ENCODE data around the gene IER3.
"Not testable (repeated sequence)": the region's sequence is repeated elsewhere in the genome, so short reads cannot be mapped to it uniquely, and the experiment has no call there.

Gene IER3

DNA sequence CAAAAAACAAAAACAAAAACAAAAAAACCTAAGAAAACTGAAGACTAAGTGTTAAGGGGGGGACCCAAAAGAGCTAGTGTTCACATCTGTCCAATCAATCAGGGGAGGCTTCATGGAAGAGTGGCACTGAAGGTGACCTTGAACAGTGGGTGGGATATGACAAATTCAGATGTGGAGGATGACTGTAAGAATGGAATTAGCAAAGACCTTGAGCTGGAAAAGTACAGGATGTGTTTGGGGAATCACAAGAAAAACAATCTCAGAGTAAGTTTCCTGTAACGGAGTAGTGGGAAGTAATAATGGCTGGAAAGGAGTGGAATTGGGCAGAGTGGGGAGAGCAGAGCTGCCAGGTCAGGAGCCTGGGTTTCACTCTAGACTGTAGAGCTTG lies 2.9 kb upstream of the IER3 start:
- no peak for DNase-seq

DNA sequence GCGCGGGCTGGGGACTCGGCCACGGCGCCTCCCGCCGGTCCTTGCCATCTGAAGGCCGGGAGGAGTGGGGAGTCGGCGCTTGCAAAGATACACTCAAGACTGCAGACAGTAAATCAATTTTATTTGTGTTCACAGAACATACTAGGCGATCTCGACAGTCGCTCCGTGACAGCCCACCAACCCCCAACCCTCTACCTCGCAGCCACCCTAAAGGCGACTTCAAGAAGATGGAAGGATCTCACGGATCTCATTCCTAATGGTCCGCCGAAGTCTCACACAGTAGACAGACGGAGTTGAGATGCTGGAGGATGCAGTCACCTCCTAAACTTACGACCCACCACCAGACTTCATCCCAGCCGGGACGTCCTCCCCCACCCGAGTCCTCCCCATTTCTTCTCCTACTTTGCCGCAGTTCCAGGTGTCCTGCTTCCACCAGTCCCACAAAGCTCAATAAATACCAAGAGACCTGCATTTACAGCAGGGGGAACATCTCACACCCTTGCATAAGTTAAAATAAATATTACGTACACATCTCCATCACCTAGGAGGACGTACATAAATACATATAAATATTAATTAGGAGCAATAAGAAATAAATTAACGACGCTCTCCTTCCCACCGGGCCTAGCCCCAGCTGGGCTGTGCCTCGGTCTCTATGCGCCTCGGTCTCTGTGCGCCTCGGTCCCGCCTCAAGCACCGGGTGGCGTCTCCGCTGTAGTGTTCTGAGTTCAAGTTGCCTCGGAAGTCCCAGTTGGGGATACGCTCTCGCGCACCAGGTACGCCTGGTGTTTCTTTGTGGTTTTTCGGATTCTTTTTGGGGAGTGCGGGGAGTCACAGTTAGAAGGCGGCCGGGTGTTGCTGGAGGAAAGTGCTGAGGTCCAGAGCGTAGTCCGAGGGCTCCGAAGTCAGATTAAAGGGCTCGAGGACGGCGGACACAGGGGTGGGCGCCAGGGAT lies 971 bp downstream of the IER3 start:
- no peak for DNase-seq

DNA sequence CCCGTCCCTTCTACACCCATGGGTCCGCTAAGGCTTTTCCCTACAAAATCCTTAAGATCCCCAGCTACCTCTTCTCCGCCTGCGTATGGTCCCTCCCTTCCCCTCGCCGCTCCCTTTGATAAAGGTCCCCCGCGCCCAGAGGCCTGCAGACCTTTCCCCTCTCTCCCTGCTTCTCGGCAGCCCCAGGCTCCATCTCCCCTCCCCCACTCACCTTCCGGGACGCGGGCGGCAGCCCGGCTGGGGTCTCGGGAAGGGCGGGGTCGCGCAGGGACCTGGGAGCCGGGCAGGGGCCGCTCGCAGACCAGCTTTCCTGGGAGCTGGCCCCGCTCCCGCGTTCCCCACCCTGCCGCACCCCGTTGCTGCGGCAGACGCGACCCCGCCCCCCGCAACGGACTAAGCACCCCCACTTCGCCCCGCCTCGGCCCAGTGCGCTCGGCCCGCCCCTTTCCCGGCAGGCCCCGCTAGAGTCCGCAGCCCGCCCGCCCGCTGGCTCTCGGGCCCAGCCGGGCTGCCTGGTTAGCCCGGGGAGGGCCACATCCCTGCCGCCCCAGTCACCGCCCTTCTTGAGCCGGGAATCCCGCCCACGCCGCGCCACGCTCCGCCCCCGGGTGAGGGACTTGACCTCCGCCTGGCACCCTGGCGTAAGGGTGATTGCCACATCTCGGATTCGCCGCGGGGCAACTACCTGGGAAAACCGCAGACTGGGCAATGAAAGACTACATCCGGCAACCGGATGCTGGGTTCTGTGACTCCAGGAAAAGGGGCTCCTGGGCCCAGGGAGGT lies 1.8 kb downstream of the IER3 start, which contains the start of gene FLOT1:
TSS of gene FLOT1 (minus strand) at position 372 of the 783 bp plus-strand sequence. CDS start 498 bp downstream, outside the sequence.
- DNase-seq, result peak; percentile 47

DNA sequence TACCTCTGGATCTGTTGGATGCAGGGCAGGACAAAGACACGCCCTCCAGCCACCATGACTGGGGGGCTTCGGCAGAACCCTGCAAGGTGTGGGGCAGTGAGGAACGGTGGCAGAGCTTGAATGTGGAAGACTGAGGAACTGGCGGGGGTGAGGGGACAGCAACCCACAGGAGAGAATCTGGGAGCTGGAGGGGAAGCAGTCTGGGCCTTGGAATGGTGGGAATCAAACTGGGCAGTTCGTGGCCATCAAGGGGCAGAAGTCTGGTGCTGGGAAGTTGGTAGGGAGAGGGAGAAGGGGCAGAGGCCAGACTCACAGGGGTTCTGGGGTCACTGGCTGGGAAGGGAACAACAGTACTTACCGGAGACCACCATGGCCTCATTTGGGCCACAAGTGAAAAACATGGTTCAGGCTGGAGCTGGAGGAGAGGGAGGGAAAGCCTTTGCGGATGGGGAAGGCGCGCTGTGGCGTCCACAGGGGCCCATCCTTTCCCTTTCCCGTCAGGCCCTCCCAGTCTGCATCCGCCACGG lies 2.5 kb downstream of the IER3 start:
- no peak for DNase-seq

DNA sequence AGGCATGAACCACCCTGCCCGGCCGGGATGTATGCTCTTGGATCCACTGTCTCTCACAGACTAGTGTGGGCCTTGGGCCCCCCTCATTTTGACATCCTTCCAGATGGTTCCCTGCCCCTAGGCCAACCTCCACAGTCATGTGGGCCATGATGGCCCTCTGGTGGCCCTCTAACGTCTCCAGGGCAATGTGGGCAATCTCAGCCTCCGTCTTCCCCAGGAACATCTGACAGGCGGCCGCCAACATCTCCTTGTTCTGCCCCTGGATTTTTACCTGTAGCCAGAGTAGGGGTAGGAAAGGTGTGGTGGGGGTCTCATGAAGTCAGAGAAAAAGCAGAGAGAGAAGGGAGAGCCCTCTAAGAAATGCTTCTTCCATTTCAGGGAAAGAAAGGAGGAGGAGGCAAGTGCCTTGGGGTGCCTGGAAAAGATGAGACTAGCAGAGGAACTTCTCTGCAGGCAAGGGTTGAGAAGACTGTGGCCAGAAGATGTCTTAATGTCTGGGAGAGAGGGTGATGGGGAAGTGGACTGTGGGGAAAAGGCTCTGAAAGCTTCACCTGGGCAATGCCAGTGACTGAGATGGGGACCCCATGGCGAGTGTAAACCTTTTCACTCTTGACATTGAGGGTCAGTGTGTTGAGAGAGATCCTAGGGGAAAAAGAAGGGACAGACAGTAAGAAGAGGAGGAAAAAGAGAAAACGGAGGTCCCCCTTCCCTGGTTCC lies 3.1 kb downstream of the IER3 start:
- DNase-seq, result no peak

DNA sequence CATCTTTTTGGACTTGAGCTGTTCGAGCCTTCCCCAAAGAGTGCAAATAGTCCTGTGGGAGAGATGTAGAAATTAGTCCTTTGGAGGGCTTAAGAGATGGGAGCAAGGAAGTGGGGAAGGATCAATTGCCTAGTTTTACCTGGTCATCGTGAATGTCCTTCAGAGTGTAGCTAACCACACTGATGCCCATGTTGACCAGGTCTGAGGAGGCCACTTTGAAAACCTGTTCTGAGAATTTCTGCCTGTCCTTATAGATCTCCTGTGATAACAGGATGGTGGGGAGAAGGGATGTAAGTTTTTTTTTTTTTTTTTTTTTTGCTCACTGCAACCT lies 3.8 kb downstream of the IER3 start:
- no peak for DNase-seq

DNA sequence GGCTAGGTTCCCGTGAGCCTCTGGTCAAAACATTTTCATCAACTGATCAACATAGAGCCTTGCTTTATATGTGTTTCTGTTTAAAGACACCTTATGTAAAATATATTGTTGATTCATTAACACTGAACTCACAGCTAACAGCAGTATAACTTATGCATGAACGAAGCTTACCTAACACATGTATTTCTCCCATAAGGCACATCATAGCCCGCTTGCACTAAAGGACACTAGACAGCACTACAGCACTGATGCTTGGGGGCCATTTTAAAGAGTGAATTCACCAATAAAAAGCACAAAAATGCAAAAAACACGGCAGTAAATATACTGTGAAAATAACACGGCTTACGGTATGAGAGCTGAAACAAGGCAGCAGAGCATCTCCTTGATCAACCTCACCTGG lies 5.8 kb downstream of the IER3 start:
- no peak for DNase-seq

DNA sequence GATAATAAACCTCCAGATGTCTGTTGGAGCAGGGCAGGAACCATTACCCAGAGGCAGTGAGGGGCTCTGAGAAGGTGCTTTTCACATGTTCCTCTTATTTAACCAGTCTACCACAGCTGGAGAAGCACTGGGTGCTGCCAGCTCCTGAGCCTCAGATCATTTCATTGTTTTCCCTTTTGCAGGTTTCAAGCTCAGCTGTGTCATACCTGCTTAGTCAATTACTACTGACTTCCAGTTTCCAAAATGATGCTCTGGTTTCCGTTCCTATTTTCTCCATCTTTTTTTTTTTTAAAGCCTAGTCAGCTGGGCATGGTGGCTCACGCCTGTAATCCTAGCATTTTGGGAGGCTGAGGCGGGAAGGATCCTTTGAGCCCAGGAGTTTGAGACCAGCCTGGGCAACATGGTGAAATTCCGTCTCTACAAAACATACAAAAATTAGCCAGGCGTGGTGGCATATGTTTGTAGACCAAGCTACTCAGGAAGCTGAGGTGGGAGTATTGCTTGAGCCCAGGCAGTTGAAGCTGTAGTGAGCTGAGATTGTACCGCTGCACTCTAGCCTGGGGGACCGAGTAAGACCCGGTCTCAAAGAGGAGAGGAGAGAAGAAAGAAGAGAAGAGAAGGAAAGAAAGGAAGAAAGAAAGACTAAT lies 8.6 kb downstream of the IER3 start:
- DNase-seq, result no peak

DNA sequence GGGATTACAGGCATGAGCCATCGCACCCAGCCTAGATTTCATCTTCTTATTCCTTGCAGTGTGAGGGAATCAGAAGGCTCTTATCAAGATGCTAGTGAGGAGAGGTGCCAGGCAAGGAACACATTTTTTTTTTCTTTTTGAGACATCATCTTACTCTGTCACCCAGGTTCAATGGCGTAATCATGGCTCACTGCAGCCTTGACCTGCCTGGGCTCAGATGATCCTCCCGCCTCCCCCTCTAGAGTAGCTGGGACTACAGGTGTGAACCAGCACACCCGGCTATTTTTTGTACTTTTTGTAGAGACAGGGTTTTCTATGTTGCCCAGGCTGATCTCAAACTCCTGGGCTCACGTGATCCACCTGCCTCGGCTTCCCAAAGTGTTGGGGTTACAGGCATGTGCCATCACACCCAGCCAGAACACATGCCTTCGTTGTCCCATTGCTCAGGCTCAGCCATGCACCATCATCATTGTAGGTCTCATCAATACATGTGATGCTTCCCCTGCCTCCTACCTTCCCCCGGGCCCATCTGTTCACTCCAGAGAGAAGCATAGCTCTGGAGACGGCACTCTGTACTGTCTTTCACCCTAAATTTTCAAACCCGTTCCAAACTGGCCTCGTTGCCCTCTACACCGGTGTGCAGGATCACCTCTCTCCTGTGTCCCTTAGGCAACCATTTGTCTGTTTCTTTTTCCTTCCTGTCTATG lies 12.0 kb downstream of the IER3 start:
- DNase-seq, result no peak

DNA sequence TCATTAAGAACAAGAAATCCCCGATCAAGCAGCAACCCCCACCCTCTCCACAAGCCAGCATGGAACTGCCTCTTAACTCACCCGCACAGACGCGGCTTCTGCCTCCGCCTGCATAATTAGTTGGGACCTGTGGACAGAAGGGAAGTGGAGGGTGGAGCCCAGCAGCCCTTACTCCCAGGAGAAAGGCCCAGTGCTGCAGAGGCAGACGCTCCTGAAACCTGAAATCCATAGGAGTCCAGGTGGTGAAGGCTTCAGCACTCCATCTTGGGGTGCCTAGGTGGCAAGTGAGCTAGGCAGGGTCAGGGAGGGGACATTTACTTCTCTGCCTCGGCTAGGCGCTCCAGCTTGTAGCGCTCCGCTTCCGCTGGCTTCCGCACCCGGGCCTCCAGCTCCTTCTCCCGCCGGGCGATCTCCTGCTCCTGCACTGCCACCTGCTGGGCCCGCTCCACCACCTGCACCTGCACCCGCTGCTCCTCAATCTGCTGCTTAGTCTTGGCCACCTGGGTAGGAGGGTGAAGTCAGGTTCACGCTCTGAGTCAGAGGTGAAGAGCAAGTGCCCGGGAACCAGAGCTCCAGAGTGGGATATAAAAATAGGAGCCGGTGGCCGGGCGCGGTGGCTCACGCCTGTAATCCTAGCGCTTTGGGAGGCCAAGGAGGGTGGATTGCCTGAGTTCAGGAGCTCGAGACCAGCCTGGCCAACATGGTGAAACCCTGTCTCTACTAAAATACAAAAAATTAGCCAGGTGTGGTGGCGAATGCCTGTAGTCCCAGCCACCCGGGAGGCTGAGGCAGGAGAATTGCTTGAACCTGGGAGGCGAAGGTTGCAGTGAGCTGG lies 13.5 kb downstream of the IER3 start:
- peak; percentile 69 for DNase-seq

DNA sequence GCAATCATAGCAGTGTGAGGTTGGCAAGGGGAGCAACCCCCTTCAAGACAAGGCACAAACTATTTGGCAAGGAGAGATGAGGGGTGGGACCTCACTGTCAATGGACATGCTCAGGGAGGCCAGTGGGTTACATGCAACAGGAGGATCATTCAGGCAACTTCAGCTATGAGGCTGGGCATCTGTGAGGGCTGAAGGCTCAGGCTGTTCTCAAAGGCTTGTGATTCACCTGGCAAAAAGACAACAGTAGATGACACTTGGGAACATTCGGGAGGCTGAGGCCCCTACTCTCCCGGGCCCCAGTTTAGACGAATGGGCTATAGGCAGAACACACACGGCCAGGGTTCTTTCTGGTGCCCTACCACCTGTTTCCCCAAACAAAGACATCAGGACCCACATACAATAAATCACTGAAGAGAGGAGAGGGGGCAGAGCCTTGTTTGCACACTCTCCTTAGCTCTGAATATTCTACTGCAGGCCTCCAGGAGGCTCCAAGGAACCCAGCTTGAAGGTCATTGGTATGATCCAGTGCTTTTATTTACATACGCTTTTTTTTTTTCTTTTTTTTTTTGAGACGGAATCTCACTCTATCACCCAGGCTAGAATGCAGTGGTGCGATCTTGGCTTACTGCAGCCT lies 16.3 kb downstream of the IER3 start:
- no peak for DNase-seq

DNA sequence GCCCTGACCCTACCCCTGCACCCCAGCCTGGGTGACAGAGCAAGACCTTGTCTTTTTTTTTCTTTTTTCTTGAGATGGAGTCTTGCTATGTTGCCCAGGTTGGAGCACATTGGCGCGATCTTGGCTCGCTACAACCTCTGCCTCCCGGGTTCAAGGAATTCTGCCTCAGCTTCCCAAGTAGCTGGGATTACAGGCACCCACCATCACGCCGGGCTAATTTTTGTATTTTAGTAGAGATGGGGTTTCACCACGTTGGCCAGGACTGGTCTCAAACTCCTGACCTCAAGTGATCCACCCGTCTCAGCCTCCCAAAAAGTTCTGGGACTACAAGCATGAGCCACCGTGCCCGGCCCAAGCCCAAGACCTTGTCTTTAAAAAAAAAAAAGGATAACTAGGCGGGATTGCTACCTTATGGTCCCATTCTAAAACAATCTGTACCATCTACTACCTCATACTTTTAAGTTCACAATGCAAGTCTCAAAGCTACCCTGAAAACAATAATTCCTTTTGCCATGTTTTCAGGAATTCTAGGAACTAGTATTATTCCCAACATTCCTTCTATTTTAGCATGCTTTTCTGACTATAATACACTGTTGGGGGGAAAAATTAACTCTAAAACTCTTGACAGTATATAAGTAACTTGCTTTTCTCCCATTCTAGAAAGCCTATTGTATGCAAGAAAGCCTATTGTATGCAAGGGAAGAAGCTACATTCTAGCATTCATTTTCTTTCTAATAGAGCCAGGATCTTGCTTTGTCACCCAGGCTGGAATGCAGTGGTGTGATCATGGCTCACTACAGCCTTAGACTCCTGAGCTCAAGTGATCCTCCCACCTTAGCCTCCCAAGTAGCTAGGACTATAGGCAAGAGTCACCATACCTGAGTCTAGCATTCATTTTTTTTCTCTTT lies 17.6 kb downstream of the IER3 start:
- DNase-seq, result no peak

DNA sequence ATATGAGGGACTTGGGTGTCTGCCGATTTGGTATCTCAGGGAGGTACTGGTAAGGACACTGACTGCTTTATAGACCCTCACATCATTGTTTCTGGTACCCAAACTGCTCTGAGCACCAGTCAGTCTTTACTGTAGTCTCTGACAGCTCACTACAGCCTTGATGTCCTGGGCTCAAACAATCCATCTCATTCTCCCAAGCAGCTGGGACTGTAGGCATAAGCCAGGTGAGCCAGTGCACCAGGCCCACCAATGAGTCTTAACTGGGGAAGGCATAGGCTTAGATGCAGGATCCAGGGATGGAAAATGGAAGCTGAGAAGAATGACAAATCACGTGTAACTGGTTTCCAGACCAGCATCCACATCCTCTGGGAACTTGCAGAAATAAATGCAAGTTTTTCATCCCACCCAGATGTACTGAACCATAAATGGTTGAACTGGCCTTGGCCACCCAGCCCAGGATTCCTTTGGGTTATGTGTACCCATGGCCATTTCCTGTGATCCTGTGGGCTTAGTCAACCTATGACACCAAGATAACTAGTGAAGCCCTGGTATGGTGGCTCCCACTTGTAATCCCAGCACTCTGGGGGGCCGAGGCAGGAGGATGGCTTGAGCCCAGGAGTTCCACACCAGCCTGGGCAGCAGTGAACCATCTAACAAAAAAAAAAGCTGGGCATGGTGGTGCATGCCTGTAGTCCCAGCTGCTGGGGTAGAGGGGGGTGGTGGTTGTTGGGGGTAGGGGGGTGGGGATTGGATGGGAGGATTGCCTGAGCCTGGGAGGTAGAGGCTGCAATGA lies 18.4 kb downstream of the IER3 start:
- DNase-seq, result no peak

DNA sequence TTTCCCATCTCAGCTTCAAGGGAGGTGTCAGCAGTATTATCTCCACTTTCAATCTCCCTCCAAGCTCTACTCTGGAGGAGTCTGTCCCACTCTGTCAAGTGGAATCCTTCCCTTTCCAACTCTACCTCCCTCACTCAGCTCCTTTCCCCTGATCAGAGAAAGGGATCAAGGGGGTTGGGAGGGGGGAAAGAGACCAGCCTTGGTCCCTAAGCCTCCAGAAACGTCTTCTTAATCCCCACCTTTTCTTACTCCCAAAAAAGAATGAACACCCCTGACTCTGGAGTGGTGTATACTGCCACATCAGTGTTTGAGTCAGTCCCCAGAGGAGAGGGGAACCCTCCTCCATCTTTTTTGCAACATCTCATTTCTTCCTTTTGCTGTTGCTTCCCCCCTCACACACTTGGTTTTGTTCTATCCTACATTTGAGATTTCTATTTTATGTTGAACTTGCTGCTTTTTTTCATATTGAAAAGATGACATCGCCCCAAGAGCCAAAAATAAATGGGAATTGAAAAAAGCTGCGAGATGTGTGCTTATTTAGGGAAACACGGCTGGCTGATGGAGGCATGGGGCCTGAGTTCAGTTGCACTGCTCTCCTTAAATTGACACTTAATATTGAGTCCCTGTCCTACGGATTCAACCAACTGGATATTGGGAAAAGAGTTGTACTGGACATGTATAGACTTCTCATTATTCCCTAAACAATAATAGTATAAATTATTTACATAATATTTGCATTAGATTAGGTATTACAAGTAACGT lies 19.3 kb downstream of the IER3 start:
- DNase-seq, result no peak

DNA sequence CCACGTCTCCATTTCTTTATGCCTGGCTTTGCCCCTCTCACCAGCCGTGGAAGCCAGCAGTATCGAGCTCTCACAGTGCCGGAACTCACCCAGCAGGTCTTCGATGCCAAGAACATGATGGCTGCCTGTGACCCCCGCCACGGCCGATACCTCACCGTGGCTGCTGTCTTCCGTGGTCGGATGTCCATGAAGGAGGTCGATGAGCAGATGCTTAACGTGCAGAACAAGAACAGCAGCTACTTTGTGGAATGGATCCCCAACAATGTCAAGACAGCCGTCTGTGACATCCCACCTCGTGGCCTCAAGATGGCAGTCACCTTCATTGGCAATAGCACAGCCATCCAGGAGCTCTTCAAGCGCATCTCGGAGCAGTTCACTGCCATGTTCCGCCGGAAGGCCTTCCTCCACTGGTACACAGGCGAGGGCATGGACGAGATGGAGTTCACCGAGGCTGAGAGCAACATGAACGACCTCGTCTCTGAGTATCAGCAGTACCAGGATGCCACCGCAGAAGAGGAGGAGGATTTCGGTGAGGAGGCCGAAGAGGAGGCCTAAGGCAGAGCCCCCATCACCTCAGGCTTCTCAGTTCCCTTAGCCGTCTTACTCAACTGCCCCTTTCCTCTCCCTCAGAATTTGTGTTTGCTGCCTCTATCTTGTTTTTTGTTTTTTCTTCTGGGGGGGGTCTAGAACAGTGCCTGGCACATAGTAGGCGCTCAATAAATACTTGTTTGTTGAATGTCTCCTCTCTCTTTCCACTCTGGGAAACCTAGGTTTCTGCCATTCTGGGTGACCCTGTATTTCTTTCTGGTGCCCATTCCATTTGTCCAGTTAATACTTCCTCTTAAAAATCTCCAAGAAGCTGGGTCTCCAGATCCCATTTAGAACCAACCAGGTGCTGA lies 20.3 kb downstream of the IER3 start:
- not testable (repeated sequence) for DNase-seq

DNA sequence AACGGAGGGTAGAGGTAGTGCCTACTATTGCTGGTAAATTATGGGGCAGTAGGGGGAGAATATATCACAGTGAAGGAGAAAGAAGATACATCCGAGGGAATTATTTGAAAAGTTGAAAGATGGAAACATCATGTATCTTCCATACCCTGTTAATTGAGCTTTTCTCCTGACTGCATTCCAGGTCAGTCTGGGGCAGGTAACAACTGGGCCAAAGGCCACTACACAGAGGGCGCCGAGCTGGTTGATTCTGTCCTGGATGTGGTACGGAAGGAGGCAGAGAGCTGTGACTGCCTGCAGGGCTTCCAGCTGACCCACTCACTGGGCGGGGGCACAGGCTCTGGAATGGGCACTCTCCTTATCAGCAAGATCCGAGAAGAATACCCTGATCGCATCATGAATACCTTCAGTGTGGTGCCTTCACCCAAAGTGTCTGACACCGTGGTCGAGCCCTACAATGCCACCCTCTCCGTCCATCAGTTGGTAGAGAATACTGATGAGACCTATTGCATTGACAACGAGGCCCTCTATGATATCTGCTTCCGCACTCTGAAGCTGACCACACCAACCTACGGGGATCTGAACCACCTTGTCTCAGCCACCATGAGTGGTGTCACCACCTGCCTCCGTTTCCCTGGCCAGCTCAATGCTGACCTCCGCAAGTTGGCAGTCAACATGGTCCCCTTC lies 21.0 kb downstream of the IER3 start:
- DNase-seq, result not testable (repeated sequence)

All from NCI-H1092 treated with DMSO at 0.1 percent for 48 hours (cell line).